HG03159 (cell line): ENCODE measurements around the gene USP12.
"Not testable (repeated sequence)": the region's sequence is repeated elsewhere in the genome, so short reads cannot be mapped to it uniquely, and the experiment has no call there.

Experiments used
- ATAC-seq: cut with Tn5 transposase; IDR thresholded peaks from one replicate; pipeline ENCODE4 v1.9.1; 2021; ENCODE audit warnings: mild to moderate bottlenecking, moderate library complexity; ENCODE audit not compliant: unreplicated experiment

USP12 gene, protein sequence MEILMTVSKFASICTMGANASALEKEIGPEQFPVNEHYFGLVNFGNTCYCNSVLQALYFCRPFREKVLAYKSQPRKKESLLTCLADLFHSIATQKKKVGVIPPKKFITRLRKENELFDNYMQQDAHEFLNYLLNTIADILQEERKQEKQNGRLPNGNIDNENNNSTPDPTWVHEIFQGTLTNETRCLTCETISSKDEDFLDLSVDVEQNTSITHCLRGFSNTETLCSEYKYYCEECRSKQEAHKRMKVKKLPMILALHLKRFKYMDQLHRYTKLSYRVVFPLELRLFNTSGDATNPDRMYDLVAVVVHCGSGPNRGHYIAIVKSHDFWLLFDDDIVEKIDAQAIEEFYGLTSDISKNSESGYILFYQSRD

DNA sequence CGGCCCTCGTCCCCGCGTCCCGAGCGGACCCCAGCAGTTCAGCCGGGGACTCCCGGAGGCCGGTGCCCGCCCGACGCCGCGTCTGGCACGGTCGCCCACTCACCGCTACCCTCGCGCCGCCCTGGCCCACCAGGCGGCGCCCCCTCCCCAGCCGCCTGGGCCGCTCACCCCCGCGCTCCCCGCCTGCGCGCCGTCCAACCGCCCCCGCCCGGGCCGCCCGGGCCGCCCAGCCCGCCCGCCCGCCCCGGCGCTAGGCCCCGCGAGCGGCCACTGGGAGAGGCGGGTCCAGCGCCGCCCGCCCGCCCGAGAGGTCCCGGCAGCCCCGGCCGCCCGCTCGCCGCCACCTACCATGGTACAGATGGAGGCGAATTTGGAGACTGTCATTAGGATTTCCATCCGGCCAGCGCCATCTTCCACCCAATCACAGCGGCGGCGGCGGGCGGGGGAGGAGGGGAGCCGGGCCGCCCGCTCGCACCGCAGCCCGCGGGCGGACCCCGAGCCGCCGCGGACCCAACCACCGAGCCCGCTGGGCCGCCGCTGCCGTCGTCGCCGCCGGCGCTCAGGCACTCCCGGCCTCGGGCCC is at the start of gene USP12:
USP12 (minus strand) TSS at position 568 of the 583 bp plus-strand sequence; CDS start at position 396, 172 bp downstream.
- ATAC-seq = peak; percentile 12

DNA sequence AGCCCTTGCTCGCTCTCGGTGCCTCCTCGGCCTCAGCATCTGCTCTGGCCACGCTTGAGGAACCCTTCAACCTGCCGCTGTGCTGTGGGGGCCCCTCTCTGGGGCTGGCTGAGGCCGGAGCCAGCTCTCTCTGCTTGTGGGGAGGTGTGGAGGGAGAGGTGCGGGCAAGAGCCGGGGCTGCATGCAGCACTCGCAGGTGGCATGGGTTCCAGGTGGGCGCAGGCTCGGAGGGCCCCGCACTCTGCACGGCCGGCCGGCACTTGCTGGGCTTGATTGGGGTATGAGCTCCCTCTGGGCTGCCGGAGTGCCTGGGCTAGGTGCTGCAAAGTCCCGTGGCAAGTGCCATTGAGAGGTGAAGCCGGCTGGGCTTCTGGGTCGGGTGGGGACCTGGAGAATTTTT is 48.0 kb upstream of the USP12 start:
- no peak for ATAC-seq

DNA sequence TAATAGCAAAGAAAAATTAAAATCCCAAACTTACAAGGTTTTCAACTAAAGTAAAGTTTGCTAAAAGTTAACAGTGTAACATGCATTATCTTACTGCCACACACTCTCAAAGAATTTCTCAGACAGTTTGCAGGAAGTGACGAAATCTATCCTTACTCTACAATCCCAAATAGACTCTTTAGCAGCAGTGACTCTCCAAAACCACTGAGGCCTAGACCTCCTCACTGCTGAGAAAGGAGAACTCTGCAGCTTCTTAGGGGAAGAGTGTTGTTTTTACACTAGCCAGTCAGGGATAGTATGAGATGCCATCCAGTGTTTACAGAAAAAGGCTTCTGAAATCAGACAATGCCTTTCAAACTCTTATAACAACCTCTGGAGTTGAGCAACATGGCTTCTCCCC is 47.2 kb upstream of the USP12 start:
- ATAC-seq = not testable (repeated sequence)

DNA sequence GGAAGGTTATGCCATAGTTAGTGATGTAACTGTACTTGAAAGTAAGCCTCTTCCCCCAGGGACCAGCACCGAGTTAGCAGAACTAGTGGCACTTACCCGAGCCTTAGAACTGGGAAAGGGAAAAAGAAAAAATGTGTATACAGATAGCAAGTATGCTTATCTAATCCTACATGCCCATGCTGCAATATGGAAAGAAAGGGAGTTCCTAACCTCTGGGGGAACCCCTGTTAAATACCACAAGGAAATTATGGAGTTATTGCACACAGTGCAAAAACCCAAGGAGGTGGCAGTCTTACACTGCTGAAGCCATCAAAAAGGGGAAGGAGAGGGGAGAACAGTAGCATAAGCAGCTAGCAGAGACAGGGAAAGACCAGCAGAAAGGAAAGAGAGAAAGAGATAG is 46.2 kb upstream of the USP12 start:
- not testable (repeated sequence) for ATAC-seq

DNA sequence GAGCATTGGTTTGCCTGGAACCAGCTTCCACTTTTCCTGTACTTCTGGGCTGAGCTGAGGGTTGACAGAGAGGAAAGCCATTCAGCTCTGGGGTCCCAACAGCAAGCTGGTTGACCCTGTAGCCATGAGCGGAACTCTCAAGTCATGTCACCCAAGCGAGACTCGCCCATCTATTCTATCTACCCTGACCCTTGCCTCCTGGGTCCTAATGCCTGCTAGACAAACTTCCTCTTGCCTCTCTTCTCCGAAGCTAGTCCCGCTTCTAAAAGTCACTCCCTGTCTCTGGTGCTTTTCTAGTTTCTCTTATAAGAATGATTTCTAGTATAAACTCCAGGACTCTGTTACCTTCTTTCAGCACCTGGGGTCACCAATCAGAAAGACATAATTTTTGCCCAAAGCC is 41.8 kb upstream of the USP12 start:
- not testable (repeated sequence) for ATAC-seq

DNA sequence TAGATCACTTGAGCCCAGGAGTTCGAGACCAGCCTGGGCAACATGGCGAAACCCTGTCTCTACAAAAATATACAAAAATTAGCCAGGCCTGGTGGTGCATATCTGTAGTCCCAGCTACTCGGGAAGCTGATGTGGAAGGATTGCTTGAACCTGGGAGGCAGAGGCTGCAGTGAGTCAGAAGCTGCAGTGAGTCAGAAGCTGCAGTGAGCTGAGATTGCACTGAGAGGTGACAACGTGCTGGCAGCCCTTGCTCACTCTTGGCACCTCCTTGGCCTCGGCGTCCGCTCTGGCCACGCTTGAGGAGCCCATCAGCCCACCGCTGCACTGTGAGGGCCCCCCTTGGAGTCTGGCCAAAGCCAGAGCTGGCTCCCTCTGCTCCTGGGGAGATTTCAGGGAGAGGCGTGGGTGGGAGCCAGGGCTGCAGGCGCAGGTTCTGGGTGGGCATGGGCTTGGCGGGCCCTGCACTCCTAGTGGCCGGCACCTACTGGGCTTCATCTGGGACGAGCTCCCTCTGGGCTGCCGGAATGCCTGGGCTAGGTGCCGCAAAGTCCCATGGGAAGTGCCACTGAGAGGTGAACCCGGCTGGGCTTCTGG is 40.3 kb upstream of the USP12 start:
- ATAC-seq = no peak

DNA sequence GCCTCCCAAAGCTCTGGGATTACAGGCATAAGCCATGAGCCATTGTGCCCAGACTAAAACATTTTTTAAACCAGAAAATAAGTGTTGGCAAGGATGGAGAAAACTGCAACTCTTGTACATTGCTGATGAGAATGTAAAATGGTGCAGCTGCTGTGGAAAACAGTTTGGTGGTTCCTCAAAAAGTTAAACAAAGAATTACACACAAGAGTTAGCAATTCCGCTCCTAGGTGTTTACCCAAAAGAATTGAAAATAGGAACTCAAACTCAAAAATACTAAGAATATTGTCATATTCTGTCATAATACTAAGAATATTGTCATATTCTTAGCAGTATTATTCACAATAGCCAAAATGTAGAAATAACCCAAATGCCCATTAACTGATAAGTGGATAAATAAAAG is 39.7 kb upstream of the USP12 start:
- no peak for ATAC-seq

DNA sequence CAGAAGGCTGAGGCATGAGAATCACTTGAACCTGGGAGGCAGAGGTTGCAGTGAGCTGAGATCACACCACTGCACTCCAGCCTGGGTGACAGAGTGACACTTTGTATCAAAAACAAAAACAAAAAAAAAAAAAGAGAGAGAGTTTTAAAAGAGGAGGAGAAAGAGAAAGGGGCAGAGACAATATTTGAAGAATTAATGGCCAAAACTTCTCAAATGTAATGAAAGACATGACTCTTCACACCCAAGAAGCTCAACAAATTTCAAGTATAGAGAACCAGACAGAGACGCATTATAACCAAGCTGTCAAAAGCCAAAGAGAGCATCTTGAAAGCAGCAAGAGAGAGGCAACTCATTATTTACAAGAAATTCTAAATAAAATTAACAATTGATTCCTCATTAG is 36.9 kb upstream of the USP12 start:
- ATAC-seq = no peak

DNA sequence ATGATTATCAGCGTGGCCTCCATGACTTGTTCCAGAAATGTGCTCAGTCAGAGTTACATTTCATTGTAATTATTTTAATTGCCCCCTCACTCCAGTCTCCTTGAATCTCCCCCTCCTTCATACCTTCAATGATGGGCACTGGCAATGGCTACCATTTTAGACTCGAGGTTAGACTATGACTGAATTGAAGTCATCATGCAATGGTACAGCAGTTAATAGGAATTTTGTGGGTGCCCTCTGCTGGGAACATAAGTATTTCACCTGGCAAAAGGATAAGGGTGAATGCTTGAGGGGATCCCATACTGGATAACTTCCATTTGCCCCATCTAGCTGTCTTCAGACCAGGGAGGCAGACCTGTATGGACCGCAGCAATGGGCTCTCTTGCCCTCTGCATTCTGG is 32.2 kb upstream of the USP12 start:
- ATAC-seq = no peak

DNA sequence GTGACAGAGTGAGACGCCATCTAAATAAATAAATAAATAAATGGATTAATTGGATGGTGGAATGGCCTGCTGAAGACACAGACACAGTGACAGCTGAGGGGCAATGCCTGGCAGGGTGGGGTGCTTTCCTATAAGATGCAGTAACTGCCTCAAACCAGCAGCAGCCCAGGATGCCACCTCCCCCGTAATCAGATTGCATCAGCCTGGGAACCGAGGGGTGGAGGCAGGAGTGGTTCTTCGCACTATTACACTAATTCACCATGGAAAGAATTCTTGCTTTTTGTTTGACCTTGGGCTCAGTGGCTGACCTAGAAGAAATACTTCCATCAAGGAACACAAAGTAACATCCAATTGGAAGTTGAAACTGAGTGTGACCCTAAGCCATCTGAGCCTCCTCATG is 31.6 kb upstream of the USP12 start:
- no peak for ATAC-seq

DNA sequence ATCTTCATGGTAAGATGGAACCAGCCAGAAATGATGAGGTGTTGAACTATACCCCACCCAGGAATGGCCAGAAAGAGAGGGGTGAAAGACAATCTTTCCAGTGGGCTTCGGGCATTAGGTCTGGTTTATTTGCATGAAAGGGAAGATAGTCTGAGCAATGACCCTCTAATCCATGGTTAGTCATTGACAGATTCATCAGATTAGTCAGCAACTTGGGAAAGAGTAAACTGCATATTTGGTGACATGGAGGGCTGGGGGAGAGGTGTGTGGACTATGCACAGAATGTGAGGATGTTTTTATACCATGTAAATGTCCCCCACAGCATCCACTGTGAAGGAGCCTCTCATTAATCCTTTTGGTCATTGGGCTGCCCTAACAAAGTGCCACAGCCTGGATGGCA is 30.1 kb upstream of the USP12 start:
- no peak for ATAC-seq

DNA sequence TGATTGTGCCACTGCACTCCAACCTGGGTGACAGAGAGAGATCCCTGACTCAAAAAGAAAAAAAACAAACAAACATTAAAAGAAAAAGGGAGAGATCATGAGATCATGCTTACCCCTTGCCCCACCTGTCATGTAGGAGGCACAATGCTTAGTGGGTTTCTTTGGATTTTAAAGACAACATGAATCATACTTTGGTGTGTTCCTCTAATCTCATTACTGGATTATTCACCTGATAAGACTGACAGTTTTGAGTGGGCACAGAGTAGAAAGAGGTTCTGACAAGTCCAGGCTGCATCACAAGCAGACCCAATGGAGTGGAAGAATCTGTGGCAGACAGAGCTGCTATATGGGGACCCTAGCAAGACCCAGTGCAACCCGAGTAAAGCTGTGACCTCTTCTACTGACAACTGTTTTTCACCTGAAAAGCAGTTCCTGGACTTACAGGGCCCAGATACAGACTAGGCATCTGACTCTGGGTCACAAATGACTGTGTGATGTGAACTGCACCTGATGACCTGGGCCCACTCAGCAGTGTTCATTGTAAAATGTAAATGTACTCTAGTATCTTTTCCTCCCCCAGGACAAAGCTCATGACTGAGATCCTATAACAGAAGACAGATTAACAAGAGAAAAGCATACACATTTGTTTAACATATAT is 28.9 kb upstream of the USP12 start:
- ATAC-seq = no peak

DNA sequence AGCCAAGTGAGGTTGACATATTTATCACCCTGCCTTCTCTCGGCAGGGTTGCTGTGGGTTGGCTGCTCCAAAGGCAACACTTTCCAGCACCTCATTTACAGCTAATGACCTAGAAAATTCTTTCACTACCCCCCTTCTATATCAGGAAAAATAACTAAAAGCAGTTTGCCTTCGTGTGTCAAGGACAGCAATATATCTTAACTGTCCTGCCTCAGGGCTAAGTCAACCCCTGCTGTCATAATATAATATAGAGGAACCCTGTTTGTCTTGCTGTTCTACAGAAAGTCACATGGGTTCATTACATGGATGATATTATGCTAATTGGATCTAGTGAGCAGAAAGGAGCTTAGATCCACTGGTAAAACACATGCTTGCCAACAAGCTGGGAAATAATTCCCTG is 28.1 kb upstream of the USP12 start:
- no peak for ATAC-seq

DNA sequence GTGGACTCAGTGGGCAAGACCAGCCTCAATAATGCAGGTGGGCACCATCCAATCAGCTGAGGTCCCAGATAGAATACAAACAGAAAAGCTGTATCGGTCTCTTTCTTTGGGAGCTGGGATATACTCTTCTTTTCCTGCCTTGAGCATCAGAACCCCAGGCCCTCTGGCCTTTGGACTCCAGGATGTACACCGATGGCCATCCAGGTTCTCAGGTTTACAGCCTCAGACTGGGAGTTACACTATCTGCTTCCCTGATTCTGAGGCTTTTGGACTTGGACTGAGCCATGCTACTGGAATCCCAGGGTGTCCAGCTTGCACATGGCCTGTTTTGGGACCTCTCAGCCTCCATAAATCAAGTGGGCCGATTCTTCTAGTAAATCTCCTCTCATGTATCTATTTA is 27.6 kb upstream of the USP12 start:
- ATAC-seq = no peak

DNA sequence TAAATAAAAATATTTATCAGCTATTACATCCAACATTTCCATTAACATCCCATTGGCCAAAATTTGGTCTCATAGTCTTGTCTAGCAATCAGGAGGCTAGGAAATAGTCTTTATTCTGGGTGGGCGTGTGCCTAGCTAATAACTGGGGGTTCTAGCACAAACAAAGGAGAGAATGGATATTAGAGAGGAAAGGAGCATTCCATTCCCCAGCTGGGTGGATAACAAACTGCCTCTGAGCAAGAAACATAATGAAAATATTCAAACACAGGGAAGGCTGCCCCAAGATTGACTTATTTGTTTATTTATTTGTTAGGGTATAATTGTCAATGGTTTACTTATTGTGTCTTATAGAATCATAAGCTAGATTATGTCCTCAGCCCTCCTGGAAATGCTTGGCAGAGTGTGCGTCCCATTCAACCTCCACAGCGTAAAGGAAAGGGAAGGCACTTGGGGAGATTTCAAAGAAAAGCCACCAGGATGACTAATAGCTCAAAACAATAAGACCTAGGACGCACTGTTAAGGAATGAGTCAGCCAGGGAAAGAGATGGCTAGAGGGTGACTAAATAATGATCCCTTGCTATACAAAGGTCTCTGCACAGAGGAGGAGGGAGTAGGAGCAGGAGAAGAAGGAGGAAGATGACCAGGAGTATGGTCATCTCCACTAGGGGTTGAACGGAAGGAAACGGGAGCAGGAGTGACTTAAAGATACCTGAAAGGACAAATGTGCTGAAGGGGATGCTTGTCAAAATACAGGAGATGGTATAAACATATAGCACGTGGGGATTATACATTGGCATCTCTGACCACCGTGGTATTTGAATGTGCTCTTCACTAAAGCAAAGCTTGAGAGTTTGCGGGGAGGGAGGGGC is 23.5 kb upstream of the USP12 start:
- ATAC-seq = no peak

DNA sequence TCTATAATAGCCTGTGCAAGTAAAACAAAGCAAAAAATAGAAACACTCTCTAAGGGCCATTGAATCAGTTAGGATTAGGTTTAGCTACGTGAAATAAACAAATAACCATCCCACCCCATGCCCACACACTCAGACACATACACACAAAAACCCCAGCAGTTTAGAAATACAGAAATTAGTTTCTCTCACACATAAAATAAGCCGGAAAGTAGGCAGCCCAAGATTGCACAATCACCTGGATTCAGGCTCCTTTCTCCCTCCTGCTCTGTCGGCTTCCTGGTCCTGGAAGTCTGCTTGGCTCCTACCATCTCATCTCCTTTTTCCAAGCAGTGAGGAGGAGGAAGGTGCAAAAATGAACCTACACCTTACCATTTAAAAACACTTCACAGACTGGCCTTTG is 22.6 kb upstream of the USP12 start:
- no peak for ATAC-seq

DNA sequence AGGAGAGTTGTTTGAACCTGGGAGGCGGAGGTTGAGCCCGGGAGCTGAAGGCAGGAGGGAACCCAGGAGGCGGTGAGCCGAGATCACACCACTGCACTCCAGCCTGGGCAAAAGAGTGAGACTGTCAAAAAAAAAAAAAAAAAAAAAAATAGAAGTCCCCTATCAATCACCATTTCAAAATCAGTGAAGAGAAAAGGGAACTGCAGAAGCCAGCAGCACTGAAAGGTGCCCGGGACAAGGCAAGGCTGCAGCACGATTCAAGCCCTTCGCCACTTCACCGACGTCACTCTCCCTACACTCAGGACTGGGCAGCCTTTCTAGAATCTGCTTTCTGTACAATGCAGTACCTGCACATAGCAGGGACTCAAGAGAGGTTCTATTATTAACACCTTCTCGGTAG is 21.9 kb upstream of the USP12 start:
- ATAC-seq = no peak

DNA sequence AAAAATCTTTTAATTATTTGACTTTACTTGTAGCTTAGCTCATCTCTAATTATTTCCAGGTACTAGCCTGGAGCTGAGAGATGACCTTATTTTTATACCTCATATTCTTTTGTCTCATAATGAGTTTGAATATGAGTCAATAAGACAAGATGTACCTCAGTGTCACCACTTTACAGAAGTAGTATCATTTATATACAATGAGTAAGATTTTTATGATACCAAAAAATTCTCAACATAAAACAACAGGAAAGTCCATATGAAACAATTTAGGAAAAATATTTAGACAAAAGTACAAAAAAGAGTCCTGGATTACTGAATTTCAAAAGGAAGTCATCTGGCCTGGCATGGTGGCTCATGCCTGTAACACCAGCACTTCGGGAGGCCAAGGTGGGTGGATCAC is 21.4 kb upstream of the USP12 start:
- ATAC-seq = no peak

DNA sequence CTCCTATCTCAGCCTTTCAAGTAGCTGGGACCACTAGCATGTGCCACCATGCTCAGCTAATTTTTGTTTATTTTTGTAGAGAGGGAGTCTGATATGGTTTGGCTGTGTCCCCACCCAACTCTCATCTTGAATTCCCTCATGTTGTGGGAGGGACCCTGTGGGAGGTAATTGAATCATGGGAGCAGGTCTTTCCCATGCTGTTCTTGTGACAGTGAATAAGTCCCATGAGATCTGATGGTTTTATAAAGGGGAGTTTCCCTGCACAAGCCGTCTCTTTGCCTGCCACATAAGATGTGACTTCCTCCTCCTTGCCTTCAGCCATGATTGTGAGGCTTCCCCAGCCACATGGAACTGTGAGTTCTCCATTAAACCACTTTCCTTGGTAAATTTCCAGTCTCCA is 20.8 kb upstream of the USP12 start:
- not testable (repeated sequence) for ATAC-seq

DNA sequence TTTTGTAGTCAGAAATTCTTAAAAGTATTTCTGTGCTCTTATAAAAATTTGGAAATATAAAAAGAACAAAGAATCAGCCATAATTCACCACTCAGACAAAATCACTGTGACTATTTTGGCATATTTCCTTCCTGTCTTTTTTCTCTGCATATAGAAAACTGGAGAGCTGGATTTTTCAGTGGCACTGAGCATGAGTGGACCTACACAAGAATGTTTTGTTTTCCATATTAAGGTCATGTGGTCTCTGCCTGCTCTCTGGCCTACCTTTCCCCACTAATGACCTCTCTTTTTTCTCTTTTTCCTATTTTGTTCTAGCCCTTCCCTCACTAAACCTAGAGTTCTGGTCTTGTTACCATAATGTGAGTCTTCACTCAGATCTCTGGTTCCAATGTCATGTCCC is 17.6 kb upstream of the USP12 start:
- no peak for ATAC-seq

DNA sequence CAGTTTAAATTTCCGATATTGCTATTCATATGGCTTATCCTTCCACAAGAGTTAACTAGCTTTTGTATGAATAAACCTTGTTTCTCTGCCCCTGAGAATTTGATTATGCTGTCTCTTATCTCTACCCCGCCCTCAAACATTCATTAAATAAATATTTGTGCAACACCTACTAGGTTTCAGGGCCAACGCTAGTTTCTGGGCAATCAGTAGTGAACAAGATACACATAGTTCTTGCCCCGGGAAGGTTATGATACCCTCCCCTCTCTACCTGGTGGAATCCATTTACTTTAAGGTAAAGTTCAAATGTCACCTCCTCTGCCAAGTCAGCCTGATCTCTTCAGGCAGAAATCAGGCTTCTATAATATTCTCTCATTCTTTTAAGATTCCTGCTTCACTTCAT is 16.6 kb upstream of the USP12 start:
- ATAC-seq = no peak
